Activated CD4-positive, alpha-beta T cell treated with anti-CD3 and anti-CD28 coated beads for 36 hours (primary cell): ENCODE measurements around the gene RIN3. TPM values are rescaled to one million over a fixed set of nuclear protein-coding genes. Genes with fewer than 3 reads are reported as not detected.

Experiments
- ATAC-seq: fragments of 200-7000 bp; cut with Tn5 transposase; one replicate; pipeline ENCODE4 v1.10.0; 2021; ENCODE audit warnings: mild to moderate bottlenecking, moderate library complexity
- CTCF ChIA-PET: fragments of 350-600 bp; sonication (Branson Sonifier 250); formaldehyde crosslinking; loops from one replicate; lab custom pipeline; 2021; ENCODE audit warnings: antibody characterized with exemption; lab: Charles Lee
- POLR2A ChIA-PET: fragments of 350-600 bp; sonication (Branson Sonifier 250); formaldehyde crosslinking; loops from one replicate; lab custom pipeline; 2021; ENCODE audit warnings: antibody characterized with exemption, inconsistent platforms; lab: Charles Lee
- DNase-seq: peaks from one replicate; pipeline ENCODE4 v3.0.0-alpha.2; 2020
- H3K27ac Mint-ChIP-seq: one replicate; pipeline ENCODE4 v1.8.0; 2021; ENCODE audit warnings: mixed read lengths
- H3K27me3 Mint-ChIP-seq: one replicate; pipeline ENCODE4 v1.8.0; 2021; ENCODE audit warnings: mixed read lengths
- H3K36me3 Mint-ChIP-seq: one replicate; pipeline ENCODE4 v1.8.0; 2021; ENCODE audit warnings: low read depth, mixed read lengths
- H3K4me1 Mint-ChIP-seq: one replicate; pipeline ENCODE4 v1.8.0; 2021; ENCODE audit warnings: mixed read lengths
- H3K4me3 Mint-ChIP-seq: one replicate; pipeline ENCODE4 v1.8.0; 2021; ENCODE audit warnings: mild to moderate bottlenecking, moderate library complexity, mixed read lengths
- H3K9me3 Mint-ChIP-seq: one replicate; pipeline ENCODE4 v1.8.0; 2021; ENCODE audit warnings: low read depth, mixed read lengths
- intact Hi-C, 2 experiments: fragments of 100-400 bp; cut with DNase I in 1 of 2; cut with micrococcal nuclease in 1 of 2; formaldehyde crosslinking; loops; one replicate each; pipeline versions ENCODE4 v1.14.2 to v1.15.1; 2022 to 2024; cut with DNase I, micrococcal nuclease
- total RNA-seq, 2 experiments: library from RNA; stranded (reverse); gene quantifications; one replicate each; pipeline ENCODE4 v1.2.3, GENCODE V29; 2021

RIN3 gene
- total RNA-seq, 2 experiments from 2014 or later = 23.1 to 26.4 TPM

GRCh38 chr14:92665661-92666110 lies 152.1 kb downstream of the RIN3 start:
- ATAC-seq (no peak), DNase-seq (no peak)
- Mint-ChIP-seq H3K27ac (peak overlapping the region; percentile 81), H3K36me3 (peaks cover 71% of the 10 kb centered on the region), H3K4me1 (peaks cover 82% of the 10 kb centered on the region), H3K9me3 (no peaks in the 10 kb centered on the region), H3K4me3 (peak overlapping the region; percentile 7), H3K27me3 (no peaks in the 10 kb centered on the region)
- intact Hi-C loops = no loop called here
- ChIA-PET CTCF (interaction anchor here (1.0 to 1.2 kb wide), 2 partner anchors 13 to 52 kb away, joined by 3 read pairs; no protein-coding TSS in a partner anchor), POLR2A (no interaction called here)

GRCh38 chr14:92666251-92666650 lies 152.7 kb downstream of the RIN3 start:
- H3K9me3 Mint-ChIP-seq = no peaks in the 10 kb centered on the region
- no peak for ATAC-seq
- H3K4me3 Mint-ChIP-seq = no peak overlapping the region
- POLR2A ChIA-PET = interaction anchor here (0.9 kb wide), 1 partner anchor 13 kb away, joined by 3 read pairs; no protein-coding TSS in a partner anchor
- no peaks in the 10 kb centered on the region for H3K27me3 Mint-ChIP-seq
- intact Hi-C loops = no loop called here
- peaks cover 85% of the 10 kb centered on the region for H3K4me1 Mint-ChIP-seq
- H3K36me3 Mint-ChIP-seq = peaks cover 72% of the 10 kb centered on the region
- peak overlapping the region; percentile 81 for H3K27ac Mint-ChIP-seq
- DNase-seq = no peak
- CTCF ChIA-PET = interaction anchor here (0.7 to 1.4 kb wide), 4 partner anchors 12 to 52 kb away, joined by 3 read pairs; no protein-coding TSS in a partner anchor

- H3K4me3 Mint-ChIP-seq = no peak overlapping the region
- DNase-seq (peak; percentile 64), ATAC-seq (peak; percentile 82)
- CTCF ChIA-PET = interaction anchor here (0.6 to 1.5 kb wide), 6 partner anchors 9 to 133 kb away, joined by 3 to 9 read pairs (median 3); no protein-coding TSS in a partner anchor
- H3K36me3 Mint-ChIP-seq = peaks cover 55% of the 10 kb centered on the region
- peak overlapping the region; percentile 78 for H3K27ac Mint-ChIP-seq
- peaks cover 77% of the 10 kb centered on the region for H3K4me1 Mint-ChIP-seq
- intact Hi-C loops = loop anchor here in 1 of 2 experiments (1.0 to 2.0 kb wide), 2 partner anchors 9 to 18 kb away; no protein-coding TSS in a partner anchor
- H3K27me3 Mint-ChIP-seq = no peaks in the 10 kb centered on the region
- no peaks in the 10 kb centered on the region for H3K9me3 Mint-ChIP-seq
- POLR2A ChIA-PET = interaction anchor here (0.6 to 1.2 kb wide), 3 partner anchors 9 to 663 kb away, joined by 4 to 7 read pairs (median 5); no protein-coding TSS in a partner anchor
Observed at GRCh38 chr14:92668276-92668973, 154.8 kb downstream of the RIN3 start.

GRCh38 chr14:92670160-92670559 lies 156.6 kb downstream of the RIN3 start:
- Mint-ChIP-seq H3K4me1 (peaks cover 78% of the 10 kb centered on the region), H3K27me3 (no peaks in the 10 kb centered on the region), H3K27ac (peak overlapping the region; percentile 59), H3K9me3 (no peaks in the 10 kb centered on the region), H3K4me3 (no peak overlapping the region), H3K36me3 (peaks cover 49% of the 10 kb centered on the region)
- ATAC-seq (no peak), DNase-seq (peak; percentile 49)
- intact Hi-C loops = no loop called here
- ChIA-PET POLR2A (no interaction called here), CTCF (interaction anchor here (0.8 to 1.4 kb wide), 9 partner anchors 10 to 424 kb away, joined by 3 to 6 read pairs (median 3); no protein-coding TSS in a partner anchor)

- POLR2A ChIA-PET = no interaction called here
- peaks cover 45% of the 10 kb centered on the region for H3K36me3 Mint-ChIP-seq
- no peaks in the 10 kb centered on the region for H3K27me3 Mint-ChIP-seq
- peak overlapping the region; percentile 79 for H3K27ac Mint-ChIP-seq
- no peaks in the 10 kb centered on the region for H3K9me3 Mint-ChIP-seq
- CTCF ChIA-PET = interaction anchor here (0.8 to 1.4 kb wide), 7 partner anchors 17 to 424 kb away, joined by 3 to 6 read pairs (median 3); no protein-coding TSS in a partner anchor
- H3K4me3 Mint-ChIP-seq = no peak overlapping the region
- DNase-seq (peak; percentile 62), ATAC-seq (peak; percentile 80)
- peaks cover 80% of the 10 kb centered on the region for H3K4me1 Mint-ChIP-seq
- intact Hi-C loops = no loop called here
Observed at GRCh38 chr14:92670643-92671366, 157.2 kb downstream of the RIN3 start.

- ATAC-seq (no peak), DNase-seq (no peak)
- CTCF ChIA-PET = interaction anchor here (1.1 to 2.1 kb wide), 3 partner anchors 17 to 71 kb away, joined by 3 to 5 read pairs (median 5); no protein-coding TSS in a partner anchor
- intact Hi-C loops = no loop called here
- POLR2A ChIA-PET = interaction anchor here (0.6 kb wide), 2 partner anchors 73 to 99 kb away, joined by 3 to 8 read pairs; no protein-coding TSS in a partner anchor
- Mint-ChIP-seq H3K27ac (no peak overlapping the region), H3K36me3 (peaks cover 49% of the 10 kb centered on the region), H3K4me3 (no peak overlapping the region), H3K27me3 (no peaks in the 10 kb centered on the region), H3K4me1 (peaks cover 78% of the 10 kb centered on the region), H3K9me3 (no peaks in the 10 kb centered on the region)
Observed at GRCh38 chr14:92673601-92674150, 160.1 kb downstream of the RIN3 start.

GRCh38 chr14:92675421-92675820 lies 161.8 kb downstream of the RIN3 start:
- Mint-ChIP-seq H3K4me3 (no peak overlapping the region), H3K9me3 (no peaks in the 10 kb centered on the region), H3K4me1 (peaks cover 60% of the 10 kb centered on the region), H3K36me3 (peaks cover 57% of the 10 kb centered on the region), H3K27ac (peak overlapping the region; percentile 72), H3K27me3 (no peaks in the 10 kb centered on the region)
- CTCF ChIA-PET = interaction anchor here (1.0 to 2.1 kb wide), 2 partner anchors 8 to 23 kb away, joined by 4 to 5 read pairs; no protein-coding TSS in a partner anchor
- DNase-seq = no peak
- POLR2A ChIA-PET = no interaction called here
- intact Hi-C loops = loop anchor here (5.0 kb wide), 5 partner anchors 118 to 568 kb away; partner anchors contain the start of genes ATXN3 (in 1 of the 2), CPSF2 (in 1 of the 2) and NDUFB1 (in 1 of the 2)
- no peak for ATAC-seq

GRCh38 chr14:92675976-92676375 lies 162.4 kb downstream of the RIN3 start:
- ChIA-PET POLR2A (no interaction called here), CTCF (no interaction called here)
- H3K36me3 Mint-ChIP-seq = peaks cover 52% of the 10 kb centered on the region
- peak overlapping the region; percentile 72 for H3K27ac Mint-ChIP-seq
- no peak for ATAC-seq
- intact Hi-C loops = loop anchor here (2.0 to 5.0 kb wide), 6 partner anchors 119 to 569 kb away; partner anchors contain the start of genes ATXN3 (in 1 of the 2), CPSF2 (in 1 of the 2) and NDUFB1 (in 1 of the 2)
- H3K4me1 Mint-ChIP-seq = peaks cover 56% of the 10 kb centered on the region
- H3K9me3 Mint-ChIP-seq = no peaks in the 10 kb centered on the region
- no peaks in the 10 kb centered on the region for H3K27me3 Mint-ChIP-seq
- H3K4me3 Mint-ChIP-seq = peak overlapping the region; percentile 13
- DNase-seq = peak; percentile 39

- H3K4me1 Mint-ChIP-seq = peaks cover 55% of the 10 kb centered on the region
- POLR2A ChIA-PET = interaction anchor here (0.5 to 1.3 kb wide), 6 partner anchors 8 to 877 kb away, joined by 3 to 7 read pairs (median 3); no protein-coding TSS in a partner anchor
- no peak overlapping the region for H3K4me3 Mint-ChIP-seq
- H3K36me3 Mint-ChIP-seq = peaks cover 54% of the 10 kb centered on the region
- DNase-seq (peak; percentile 36), ATAC-seq (no peak)
- peak overlapping the region; percentile 72 for H3K27ac Mint-ChIP-seq
- H3K27me3 Mint-ChIP-seq = no peaks in the 10 kb centered on the region
- intact Hi-C loops = loop anchor here (1.0 to 5.0 kb wide), 10 partner anchors 8 to 569 kb away; partner anchors contain the start of genes ATXN3 (in 1 of the 2), CPSF2 (in 1 of the 2) and NDUFB1 (in 1 of the 2)
- H3K9me3 Mint-ChIP-seq = no peaks in the 10 kb centered on the region
- CTCF ChIA-PET = interaction anchor here (0.6 to 0.7 kb wide), 2 partner anchors 63 to 255 kb away, joined by 3 to 4 read pairs; no protein-coding TSS in a partner anchor
Observed at GRCh38 chr14:92676403-92677086, 163.0 kb downstream of the RIN3 start.
